Nephron progenitor cell (in vitro differentiated cells): ENCODE measurements around the gene PPFIA1.
"Not testable (repeated sequence)": the region's sequence is repeated elsewhere in the genome, so short reads cannot be mapped to it uniquely, and the experiment has no call there.

Experiments used
- DNase-seq: peaks from one replicate; pipeline ENCODE4 v3.0.0; 2021
- H3K27ac Mint-ChIP-seq: 2 replicates; pipeline ENCODE4 v1.8.0; 2021; ENCODE audit warnings: mild to moderate bottlenecking, moderate library complexity, mixed read lengths
- H3K27me3 Mint-ChIP-seq: 2 replicates; pipeline ENCODE4 v1.8.0; 2021; ENCODE audit warnings: mild to moderate bottlenecking, low read depth, mixed read lengths; ENCODE audit not compliant: poor library complexity
- H3K36me3 Mint-ChIP-seq: 2 replicates; pipeline ENCODE4 v1.8.0; 2021; ENCODE audit warnings: low read depth, mixed read lengths
- H3K4me1 Mint-ChIP-seq: 2 replicates; pipeline ENCODE4 v1.8.0; 2021; ENCODE audit warnings: mixed read lengths
- H3K4me3 Mint-ChIP-seq: 2 replicates; pipeline ENCODE4 v1.8.0; 2021; ENCODE audit warnings: mild to moderate bottlenecking, moderate library complexity, mixed read lengths
- H3K9me3 Mint-ChIP-seq: 2 replicates; pipeline ENCODE4 v1.8.0; 2021; ENCODE audit warnings: mild to moderate bottlenecking, moderate library complexity, mixed read lengths
- TF ChIP-seq, protein P1 (sequence below): fragments of 200-600 bp; sonication (generic); IDR thresholded peaks from 2 replicates; pipeline ENCODE4 v1.5.0; 2021; ENCODE audit warnings: antibody characterized with exemption

PPFIA1 gene

DNA sequence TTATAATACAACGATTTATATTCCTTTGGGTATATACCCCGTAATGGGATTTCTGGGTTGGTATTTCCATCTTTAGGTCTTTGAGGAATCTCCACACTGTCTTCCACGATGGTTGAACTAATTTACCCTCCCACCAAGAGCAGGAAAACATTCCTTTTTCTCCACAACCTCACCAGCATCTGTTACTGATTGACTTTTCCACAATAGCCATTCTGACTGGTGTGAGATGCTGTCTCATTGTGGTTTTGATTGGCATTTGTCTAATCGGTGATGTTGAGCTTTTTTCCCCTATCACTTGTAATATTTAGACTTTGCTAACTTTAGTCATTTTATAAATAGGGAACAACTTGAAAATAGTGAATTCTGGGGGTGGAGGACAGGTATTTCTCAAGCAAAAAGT, 58.1 kb downstream of the PPFIA1 start:
- Mint-ChIP-seq H3K27me3 (no peaks in the 10 kb centered on the region), H3K9me3 (peaks cover 3% of the 10 kb centered on the region), H3K4me1 (peaks cover 21% of the 10 kb centered on the region), H3K27ac (no peak overlapping the region), H3K4me3 (no peak overlapping the region), H3K36me3 (peaks cover 68% of the 10 kb centered on the region)
- no peak for DNase-seq
- TF ChIP-seq, protein P1, sequence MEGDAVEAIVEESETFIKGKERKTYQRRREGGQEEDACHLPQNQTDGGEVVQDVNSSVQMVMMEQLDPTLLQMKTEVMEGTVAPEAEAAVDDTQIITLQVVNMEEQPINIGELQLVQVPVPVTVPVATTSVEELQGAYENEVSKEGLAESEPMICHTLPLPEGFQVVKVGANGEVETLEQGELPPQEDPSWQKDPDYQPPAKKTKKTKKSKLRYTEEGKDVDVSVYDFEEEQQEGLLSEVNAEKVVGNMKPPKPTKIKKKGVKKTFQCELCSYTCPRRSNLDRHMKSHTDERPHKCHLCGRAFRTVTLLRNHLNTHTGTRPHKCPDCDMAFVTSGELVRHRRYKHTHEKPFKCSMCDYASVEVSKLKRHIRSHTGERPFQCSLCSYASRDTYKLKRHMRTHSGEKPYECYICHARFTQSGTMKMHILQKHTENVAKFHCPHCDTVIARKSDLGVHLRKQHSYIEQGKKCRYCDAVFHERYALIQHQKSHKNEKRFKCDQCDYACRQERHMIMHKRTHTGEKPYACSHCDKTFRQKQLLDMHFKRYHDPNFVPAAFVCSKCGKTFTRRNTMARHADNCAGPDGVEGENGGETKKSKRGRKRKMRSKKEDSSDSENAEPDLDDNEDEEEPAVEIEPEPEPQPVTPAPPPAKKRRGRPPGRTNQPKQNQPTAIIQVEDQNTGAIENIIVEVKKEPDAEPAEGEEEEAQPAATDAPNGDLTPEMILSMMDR: no peak

DNA sequence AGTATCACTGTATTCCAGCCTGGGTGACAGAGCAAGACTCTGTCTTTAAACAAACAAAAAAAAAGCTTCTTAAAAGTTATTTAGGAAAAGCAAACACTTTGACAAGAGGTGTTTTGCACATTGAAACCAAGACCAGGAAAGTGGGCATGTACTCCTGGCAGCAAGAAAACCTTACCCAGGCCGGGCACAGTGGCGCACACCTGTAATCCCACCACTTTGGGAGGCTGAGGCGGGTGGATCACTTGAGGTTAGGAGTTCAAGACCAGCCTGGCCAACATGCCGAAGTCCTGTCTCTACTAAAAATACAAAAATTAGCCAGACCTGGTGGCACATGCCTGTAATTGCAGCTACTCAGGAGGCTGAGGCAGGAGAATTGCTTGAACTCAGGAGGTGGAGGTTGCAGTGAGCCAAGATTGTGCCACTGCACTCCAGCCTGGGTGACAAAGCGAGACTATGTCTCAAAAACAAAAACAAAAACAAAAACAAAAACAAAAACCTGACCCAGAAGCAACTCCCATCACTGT, 60.9 kb downstream of the PPFIA1 start:
- DNase-seq, H3K27ac Mint-ChIP-seq, H3K27me3 Mint-ChIP-seq, H3K4me3 Mint-ChIP-seq, H3K9me3 Mint-ChIP-seq: not testable (repeated sequence)
- peaks cover 77% of the 10 kb centered on the region for H3K36me3 Mint-ChIP-seq
- H3K4me1 Mint-ChIP-seq: peaks cover 25% of the 10 kb centered on the region

DNA sequence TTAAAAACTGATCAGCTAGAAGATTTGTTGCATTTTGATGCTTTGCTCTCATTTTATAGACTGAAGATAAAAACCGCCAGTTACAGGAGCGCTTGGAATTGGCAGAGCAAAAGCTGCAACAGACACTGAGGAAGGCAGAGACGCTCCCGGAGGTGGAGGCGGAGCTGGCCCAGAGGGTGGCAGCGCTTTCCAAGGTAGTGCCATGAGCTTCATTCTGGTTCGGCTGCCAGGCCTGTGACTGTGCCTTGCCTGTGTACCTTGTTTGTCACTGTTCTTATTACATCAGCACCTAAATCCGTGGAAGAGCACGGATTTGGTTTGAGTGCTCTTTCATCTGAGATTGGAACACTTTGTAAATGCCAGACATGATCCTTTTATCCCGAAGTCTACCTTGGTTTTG, 61.4 kb downstream of the PPFIA1 start:
- TF ChIP-seq, protein P1: no peak
- no peak for DNase-seq
- peaks cover 77% of the 10 kb centered on the region for H3K36me3 Mint-ChIP-seq
- H3K4me1 Mint-ChIP-seq: peaks cover 25% of the 10 kb centered on the region
- H3K27ac Mint-ChIP-seq: no peak overlapping the region
- H3K4me3 Mint-ChIP-seq: no peak overlapping the region
- H3K27me3 Mint-ChIP-seq: no peaks in the 10 kb centered on the region
- H3K9me3 Mint-ChIP-seq: peaks cover 3% of the 10 kb centered on the region

DNA sequence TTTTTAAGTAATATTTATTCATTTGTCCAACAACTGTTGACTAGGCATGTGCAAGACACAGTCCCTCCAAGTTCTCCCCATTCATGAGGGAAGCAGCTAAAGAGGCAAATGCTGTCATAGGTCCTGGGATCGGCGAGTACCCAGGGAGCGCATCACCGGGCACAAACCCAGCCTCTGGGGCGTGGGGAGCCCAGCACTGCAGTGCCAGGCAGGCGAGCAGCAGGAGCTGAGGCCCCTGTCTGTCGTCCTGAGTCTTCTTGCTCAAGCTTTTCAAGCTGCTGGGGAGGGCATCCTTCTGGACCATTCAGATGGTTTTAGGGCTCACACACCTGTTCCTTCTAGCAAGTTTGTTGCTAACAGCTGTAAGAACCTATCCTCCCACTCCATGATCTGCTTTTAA, 62.1 kb downstream of the PPFIA1 start:
- H3K27me3 Mint-ChIP-seq: no peaks in the 10 kb centered on the region
- no peak for DNase-seq
- TF ChIP-seq, protein P1: no peak
- H3K9me3 Mint-ChIP-seq: peaks cover 3% of the 10 kb centered on the region
- H3K4me1 Mint-ChIP-seq: peaks cover 25% of the 10 kb centered on the region
- peaks cover 76% of the 10 kb centered on the region for H3K36me3 Mint-ChIP-seq
- no peak overlapping the region for H3K27ac Mint-ChIP-seq
- H3K4me3 Mint-ChIP-seq: no peak overlapping the region

DNA sequence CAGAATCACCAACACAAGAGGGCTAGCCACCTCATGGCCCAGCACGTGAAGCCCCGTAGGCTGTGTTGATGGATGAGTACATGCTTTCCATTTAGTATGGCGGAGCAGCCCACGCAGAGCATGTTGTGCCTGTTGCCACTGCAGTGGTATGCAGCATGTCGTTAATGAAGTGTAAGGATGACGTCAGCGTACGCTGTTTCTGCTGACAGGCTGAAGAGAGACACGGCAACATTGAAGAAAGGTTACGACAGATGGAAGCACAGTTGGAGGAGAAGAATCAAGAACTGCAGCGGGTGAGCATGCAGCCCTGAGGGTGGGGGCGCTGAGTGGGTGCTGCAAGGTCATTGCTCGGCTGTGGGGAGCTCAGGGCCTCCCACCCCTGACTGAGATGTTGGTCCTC, 62.8 kb downstream of the PPFIA1 start:
- H3K4me1 Mint-ChIP-seq: peaks cover 25% of the 10 kb centered on the region
- no peak overlapping the region for H3K27ac Mint-ChIP-seq
- TF ChIP-seq, protein P1: no peak
- DNase-seq: no peak
- no peaks in the 10 kb centered on the region for H3K27me3 Mint-ChIP-seq
- H3K4me3 Mint-ChIP-seq: no peak overlapping the region
- peaks cover 71% of the 10 kb centered on the region for H3K36me3 Mint-ChIP-seq
- peaks cover under 1% of the 10 kb centered on the region for H3K9me3 Mint-ChIP-seq

DNA sequence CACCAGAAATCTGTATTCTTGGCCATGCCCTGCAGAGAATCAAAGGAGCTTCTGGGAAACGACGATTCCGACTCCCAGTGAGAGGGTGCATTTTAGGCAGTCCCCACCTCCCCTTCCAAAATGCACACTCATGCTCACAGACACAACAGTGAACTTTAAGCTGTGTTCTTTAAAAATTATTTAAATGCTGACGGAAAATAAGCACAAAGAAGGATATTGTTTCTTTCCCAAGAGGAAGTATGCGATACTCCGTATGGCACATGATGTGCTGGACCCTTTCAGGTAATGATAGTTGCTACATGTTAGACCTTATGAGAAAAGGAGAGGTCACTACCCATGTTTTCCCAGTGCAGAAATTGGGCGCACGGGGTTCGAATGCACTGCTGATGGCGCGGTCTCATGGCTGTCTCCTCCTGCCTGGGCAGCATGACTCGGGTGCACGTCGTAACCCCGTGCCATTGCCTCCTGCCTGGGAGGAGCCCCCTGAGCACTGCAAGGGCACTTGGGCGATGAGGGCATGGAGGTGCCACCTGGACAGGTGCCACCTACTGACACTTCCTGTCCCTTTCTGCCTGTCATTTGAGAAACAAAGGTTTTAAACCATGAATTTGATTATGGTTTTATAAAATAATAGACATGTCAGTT, 64.0 kb downstream of the PPFIA1 start:
- Mint-ChIP-seq H3K4me1 (peaks cover 25% of the 10 kb centered on the region), H3K27me3 (no peaks in the 10 kb centered on the region), H3K4me3 (no peak overlapping the region), H3K27ac (no peak overlapping the region), H3K9me3 (no peaks in the 10 kb centered on the region), H3K36me3 (peaks cover 72% of the 10 kb centered on the region)
- no peak for DNase-seq
- TF ChIP-seq, protein P1: no peak
